ENCODE data around the gene TLDC2.
"Not testable (repeated sequence)": the region's sequence is repeated elsewhere in the genome, so short reads cannot be mapped to it uniquely, and the experiment has no call there.

Gene TLDC2

GRCh38 chr20:36875702-36876472 is at the start of gene TLDC2:
Gene TLDC2, plus strand, starts transcription at chr20:36876138. Its CDS starts 37 bp downstream, at chr20:36876175.
- no peak for DNase-seq (ENCODE audit: low read depth, low spot score)

- no peak for DNase-seq (ENCODE audit: low read depth, low spot score)
These were observed 49.2 kb upstream of the TLDC2 start for GRCh38 chr20:36826554-36827244.

- no peak for DNase-seq (ENCODE audit: low read depth, low spot score)
These were observed 48.2 kb upstream of the TLDC2 start for GRCh38 chr20:36827541-36828279.

GRCh38 chr20:36830791-36831691 is 44.9 kb upstream of the TLDC2 start:
- DNase-seq (ENCODE audit: low read depth, low spot score): no peak

GRCh38 chr20:36832791-36833190 is 43.1 kb upstream of the TLDC2 start:
- DNase-seq (ENCODE audit: low read depth, low spot score): no peak

- DNase-seq (ENCODE audit: low read depth, low spot score): no peak
These were observed 42.5 kb upstream of the TLDC2 start for GRCh38 chr20:36833275-36834020.

GRCh38 chr20:36835025-36835424 is 40.9 kb upstream of the TLDC2 start:
- no peak for DNase-seq (ENCODE audit: low read depth, low spot score)

- DNase-seq (ENCODE audit: low read depth, low spot score): peak; percentile 86
These were observed 40.3 kb upstream of the TLDC2 start for GRCh38 chr20:36835453-36836198.

GRCh38 chr20:36836591-36837269 is 39.2 kb upstream of the TLDC2 start:
- peak; percentile 78 for DNase-seq (ENCODE audit: low read depth, low spot score)

- DNase-seq (ENCODE audit: low read depth, low spot score): not testable (repeated sequence)
These were observed 37.6 kb upstream of the TLDC2 start for GRCh38 chr20:36838376-36838775.

GRCh38 chr20:36839150-36839549 is 36.8 kb upstream of the TLDC2 start:
- no peak for DNase-seq (ENCODE audit: low read depth, low spot score)

- not testable (repeated sequence) for DNase-seq (ENCODE audit: low read depth, low spot score)
These were observed 34.9 kb upstream of the TLDC2 start for GRCh38 chr20:36841030-36841429.

- DNase-seq (ENCODE audit: low read depth, low spot score): no peak
These were observed 30.5 kb upstream of the TLDC2 start for GRCh38 chr20:36845288-36845971.

- DNase-seq (ENCODE audit: low read depth, low spot score): no peak
These were observed 28.8 kb upstream of the TLDC2 start for GRCh38 chr20:36847009-36847709.

GRCh38 chr20:36847710-36848040 is 28.3 kb upstream of the TLDC2 start:
- no peak for DNase-seq (ENCODE audit: low read depth, low spot score)

- no peak for DNase-seq (ENCODE audit: low read depth, low spot score)
These were observed 27.8 kb upstream of the TLDC2 start for GRCh38 chr20:36848078-36848660.

- DNase-seq (ENCODE audit: low read depth, low spot score): no peak
These were observed 27.3 kb upstream of the TLDC2 start for GRCh38 chr20:36848677-36849076.
